HG03045 (cell line): ENCODE measurements around the gene MYO9A.
"Not testable (repeated sequence)": the region's sequence is repeated elsewhere in the genome, so short reads cannot be mapped to it uniquely, and the experiment has no call there.

Experiments
- ATAC-seq: cut with Tn5 transposase; IDR thresholded peaks from one replicate; pipeline ENCODE4 v1.9.1; 2021; ENCODE audit warnings: mild to moderate bottlenecking, moderate library complexity; ENCODE audit not compliant: unreplicated experiment

Gene MYO9A

DNA sequence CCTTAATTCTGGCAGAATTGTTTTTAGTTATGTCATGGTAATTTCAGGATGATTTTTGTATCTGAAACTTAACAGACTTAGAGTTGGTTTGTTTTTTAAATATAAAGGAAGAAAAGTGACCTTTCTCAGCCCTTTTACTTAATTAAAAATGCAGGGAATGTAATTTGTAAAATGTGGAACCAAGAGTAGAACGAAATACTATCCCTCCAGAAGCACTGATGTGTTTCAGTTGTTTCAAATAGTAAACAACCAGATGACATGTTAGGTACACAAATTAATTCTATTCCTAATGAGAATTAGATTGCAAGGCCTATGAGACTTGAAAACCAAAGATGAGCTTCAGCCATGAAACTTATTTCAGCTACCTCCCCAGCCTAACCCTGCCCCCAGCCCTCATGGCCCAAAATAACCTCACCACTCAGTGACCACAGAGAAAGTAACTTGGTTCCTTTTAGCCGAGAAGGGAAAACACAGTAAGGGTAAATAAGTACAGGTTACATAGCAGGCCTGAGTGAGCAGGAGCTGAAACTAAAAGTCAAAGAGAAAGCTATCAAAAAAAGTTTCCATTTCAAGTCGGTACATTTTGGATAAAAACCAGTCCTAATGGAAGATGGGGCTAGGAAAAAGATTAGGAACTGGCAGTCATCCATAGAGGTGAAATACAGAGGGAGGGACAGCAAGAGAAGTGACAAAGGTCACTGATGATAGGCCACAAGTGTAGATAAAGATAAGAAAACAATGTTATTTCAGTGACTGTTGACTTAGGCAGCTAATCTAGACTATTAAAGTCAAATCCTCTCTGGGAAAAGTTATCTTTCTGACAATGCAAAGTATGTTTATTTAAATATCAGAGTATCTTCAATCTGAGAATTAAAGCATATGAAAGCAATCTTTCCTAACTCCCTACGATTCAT is 23.5 kb upstream of the MYO9A start:
- ATAC-seq = peak; percentile 98

DNA sequence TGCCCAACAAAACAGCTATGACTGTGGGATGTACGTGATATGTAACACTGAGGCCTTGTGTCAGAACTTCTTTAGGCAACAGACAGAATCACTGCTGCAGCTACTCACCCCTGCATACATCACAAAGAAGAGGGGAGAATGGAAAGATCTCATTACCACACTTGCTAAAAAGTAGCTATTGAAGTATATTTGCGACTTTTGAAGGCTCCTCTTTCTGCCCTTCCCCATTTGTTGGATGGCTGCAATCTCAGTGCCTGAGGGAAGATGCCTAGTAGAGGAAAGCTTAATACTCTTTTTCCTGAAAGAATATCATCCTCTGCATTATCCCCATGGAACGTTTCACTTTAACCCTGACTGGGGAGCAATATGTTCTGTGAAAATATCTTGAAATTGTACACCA is 22.1 kb upstream of the MYO9A start:
- no peak for ATAC-seq

DNA sequence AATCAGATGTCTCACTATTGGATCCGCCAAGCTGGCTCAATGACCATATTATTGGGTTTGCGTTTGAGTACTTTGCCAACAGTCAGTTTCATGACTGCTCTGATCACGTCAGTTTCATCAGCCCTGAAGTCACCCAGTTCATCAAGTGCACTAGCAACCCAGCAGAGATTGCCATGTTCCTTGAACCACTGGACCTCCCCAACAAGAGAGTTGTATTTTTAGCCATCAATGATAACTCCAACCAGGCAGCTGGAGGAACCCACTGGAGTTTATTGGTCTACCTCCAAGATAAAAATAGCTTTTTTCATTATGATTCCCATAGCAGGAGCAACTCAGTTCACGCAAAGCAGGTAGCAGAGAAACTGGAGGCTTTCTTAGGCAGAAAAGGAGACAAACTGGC is 21.7 kb upstream of the MYO9A start:
- no peak for ATAC-seq

DNA sequence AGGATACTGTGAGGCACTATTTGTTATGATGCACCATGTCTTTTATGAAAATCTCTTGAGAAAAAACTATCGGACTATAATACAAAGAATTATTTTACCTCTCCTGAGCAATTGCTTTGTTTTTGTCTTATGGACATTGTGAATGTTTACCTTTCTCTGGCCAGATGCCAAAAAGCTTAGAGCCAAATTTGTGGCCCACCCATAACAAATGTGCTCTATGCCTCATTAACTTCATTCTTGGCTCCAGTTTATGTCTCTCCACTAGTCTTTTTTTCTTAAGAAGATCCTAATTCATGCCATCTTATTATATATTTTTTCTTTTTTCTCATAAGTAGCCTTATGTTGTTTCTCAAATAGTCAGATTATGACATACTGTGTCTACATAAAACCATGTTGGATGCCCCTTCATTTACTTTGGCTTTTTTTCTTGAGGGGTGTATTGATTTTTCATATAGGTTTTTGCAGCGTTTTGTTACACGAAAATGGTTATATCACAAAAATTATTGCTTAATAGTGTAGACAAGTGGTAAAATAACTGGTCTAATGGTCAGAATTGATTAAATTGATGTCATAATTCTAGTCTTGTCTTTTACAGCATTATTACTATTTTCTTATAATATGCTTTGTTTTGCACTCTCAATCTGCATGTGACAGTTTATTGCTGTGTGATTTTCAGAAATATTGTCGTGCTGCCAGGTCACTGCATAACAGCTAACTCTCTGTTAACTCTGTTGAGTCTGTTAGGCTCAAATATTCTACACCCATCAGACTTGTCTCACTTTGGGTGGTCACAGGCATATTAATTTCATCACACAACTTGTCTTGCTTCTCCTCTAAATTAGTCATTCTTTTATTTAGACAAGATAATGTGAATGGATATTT is 18.5 kb upstream of the MYO9A start:
- ATAC-seq = no peak

DNA sequence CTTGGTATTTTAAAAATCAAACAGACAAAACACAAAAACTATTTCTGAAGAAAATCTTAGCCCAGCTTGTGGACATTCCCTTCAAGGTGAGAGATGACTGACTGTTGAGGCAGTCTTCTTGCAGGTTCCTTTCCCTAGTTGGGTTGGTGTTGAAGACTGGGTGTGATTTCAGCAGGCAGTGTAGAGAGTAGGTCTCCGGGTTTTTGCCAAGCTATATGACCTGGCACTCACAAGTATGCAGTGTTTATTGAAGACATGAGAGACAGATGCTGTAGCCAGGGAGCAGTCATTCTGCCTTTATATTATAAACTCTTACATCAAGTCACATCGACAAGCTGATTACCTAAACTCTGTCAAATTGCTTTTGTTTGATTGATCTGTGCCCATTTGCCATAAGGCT is 17.8 kb upstream of the MYO9A start:
- no peak for ATAC-seq

DNA sequence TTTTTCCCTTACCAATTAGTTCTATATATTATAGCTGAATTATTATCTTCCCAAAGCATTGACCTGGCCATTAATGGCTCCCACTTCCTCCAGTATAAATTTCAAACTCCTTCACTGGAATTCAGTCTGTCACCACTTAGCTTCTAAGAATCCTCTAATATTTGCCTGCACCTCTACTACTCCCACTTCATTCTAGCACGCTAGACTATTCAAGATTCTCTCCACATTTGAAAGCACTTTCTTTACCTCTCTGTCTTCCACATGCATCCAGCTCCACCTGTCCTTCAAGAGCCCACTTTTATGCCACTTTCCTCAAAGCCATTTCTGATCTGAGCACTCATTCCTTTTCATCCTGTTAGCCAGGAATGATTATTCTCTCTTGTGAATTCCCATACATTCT is 15.3 kb upstream of the MYO9A start:
- ATAC-seq = no peak

DNA sequence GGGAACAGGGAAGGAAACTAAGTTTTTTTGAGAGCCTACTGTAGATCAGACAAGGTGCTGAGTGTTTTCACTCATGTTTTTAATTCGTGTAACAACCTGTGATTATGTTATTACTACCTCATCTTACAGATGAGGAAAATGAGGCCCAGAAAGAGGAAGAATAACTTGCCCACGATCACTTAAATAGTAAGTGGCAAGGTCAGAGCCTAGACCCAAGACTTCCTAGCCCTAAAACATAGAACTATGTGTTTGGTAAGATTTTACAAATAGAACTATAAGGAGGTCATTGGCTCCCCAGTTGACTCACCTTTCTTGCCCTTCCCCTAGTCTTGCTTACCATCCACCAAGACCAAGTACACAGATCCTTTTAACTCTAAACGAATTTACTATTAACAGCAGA is 14.0 kb upstream of the MYO9A start:
- ATAC-seq = no peak

DNA sequence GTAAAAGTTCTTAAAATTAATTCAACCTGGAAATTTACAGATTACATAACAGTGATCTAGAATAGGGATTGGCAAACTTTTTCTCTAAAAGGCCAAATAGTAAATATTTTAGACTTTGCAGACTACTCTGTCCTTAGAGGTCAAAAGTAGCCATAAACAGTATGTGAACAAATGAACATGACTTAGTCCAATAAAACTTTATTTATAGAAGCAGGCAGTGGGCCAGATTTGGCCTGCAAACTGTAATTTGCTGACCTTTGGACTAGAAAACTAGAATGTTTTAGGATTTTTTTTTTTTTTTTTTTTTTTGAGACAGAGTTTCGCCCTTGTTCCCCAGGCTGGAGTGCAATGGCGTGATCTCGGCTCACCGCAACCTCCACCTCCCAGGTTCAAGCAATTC is 12.3 kb upstream of the MYO9A start:
- no peak for ATAC-seq

DNA sequence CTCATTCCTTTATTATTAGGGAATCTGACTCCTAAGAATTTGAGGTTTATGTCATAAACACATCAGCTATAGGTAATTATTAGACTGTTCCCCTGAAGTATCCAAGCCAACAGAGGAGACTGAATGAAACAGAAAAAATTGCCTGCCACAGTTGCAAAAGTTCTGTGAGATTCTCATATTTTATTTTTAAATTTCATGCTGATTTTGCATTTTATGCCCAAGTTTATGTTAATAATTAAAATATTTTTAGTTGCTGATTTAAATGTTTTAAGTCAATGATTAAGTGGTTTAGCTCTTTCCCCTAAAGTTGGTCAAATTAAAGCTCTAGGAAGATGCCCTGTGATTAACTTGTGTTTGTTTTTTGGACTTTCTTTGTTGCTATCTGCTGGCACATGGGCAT is 10.4 kb upstream of the MYO9A start:
- ATAC-seq = no peak

DNA sequence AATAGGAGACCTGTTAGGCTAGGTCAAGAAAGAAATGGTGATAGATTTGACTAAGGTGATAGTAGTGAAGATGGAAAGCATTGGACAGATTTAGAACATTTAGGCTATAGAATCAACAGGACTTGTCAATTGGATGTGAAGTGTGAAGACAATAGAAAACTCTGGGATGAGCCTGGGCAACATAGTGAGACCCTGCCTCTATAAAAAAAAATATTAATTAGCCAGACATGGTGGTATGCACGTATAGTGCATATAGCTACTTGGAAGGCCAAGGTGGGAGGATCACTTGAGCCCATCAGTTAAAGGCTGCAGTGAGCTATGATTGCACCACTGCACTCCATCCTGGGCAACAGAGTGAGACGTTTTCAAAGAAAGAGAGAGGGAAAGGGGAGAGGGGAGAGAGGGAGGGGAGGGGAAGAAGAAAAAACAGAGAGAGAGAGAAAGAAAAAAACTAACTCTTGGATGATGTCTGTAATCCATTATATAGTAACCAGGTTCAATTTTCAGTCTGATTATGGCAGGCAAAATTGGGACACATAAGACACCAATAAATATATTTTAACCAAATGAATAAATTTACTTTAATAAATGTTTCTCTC is 9.9 kb upstream of the MYO9A start:
- no peak for ATAC-seq

DNA sequence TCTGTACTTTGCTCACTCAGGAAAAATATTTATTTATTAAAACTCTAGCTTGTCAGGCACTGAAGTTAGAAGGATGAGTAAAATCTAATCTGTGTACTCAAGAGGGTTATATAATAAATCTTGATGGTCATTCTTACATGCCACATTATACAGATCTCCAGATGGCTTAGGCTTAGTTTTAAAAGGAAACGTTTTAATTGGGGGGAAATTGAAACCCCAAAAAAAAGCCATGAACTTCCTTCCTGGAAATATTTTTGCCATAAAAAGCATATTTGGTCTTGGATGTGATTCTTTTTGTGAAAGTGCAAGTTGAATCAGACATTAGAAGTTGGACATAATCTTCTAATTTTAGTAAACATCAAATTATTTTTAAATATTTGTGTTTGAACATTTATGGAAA is 6.3 kb upstream of the MYO9A start:
- no peak for ATAC-seq

DNA sequence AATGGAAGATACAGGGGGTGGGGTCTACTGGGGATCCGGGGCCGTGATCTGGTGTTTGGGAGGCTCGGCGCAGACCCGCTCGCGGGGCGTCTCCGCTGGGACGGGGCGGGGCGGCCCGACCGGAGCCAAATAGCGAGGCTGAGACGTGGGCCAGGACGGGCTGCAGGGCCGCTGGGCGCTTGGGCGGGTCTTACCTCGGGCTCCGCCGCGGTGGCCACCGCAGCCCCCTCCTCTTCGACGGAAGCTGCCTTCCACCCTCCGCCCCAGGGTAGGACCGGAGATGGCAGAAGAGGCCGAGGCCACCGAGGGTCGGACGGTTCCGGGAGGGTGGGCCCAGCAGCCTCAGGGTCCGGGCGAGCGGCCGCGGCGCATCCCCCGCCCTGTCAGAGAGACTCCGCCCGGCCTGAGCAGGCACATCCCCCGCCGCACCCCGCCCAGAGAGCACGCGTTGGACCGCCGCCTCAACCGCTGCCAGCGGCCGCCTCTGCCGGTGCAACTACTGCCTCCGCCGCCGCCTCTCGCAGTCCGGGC is 399 bp downstream of the MYO9A start:
- ATAC-seq = peak; percentile 70

DNA sequence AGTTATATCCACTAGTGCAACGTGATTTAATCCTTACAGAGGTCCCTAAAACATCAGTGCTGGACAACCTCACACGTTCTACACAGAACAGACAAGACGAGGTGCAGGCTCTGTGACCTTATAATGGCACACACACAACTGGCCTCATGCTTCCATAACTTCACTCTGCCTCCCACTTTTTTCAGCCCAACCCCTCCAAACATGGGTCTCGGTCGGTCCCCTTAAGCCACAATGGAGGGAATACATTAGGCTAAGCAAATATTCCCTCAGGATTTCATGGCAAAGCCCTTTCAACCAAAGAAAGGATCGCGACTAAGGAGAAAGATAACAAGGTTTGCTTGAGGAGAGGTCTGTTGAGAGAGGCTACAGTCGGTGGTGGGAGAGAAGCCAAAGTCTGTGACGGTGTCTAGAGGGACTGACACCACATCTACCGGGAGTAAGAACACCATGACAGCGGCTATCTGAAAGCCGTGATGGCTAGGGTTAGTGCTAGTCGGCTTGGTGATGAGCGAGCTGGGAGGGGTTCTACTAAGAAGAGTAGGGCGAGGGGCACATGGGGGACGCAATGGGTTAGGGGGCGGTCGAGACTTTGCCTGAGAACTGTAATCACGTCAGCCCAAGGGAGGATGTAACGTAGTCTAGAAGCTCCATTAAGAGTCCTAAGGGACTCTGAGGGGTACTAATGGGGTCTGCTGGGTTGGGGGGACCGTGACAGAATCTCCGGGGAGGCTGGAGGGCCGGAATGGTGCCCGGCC is 1.0 kb downstream of the MYO9A start:
- ATAC-seq = no peak

DNA sequence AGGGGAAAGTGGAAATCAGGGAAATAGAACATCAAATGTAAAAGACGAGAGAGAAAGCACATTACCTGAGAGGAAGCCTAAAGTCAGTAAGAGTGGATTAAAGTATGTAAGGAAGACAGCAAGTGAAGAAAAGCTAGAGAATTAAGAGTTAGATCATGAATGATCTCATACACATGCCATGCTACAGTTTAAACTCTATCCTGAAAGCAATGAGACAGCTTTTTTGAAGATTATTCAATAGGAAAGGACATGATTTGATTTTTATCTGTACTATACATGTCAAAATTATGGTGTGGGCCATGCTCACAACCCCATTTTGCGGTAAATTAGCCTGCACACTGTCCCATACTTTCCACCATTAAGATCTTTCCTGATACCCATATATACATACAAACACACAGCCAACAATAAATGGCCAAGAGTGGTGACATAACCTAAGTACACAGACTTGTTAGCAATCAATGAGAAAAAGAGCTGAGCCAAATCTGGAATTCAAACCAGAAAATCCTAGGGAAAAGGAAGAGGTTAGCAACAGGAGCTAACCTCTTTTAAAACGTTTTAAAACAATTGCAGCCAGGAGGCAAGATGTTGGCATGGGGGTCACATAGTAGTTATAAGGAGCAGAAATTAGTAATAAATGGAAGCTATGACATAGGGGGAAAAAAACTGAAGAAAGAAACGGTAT is 4.5 kb downstream of the MYO9A start:
- ATAC-seq = no peak

DNA sequence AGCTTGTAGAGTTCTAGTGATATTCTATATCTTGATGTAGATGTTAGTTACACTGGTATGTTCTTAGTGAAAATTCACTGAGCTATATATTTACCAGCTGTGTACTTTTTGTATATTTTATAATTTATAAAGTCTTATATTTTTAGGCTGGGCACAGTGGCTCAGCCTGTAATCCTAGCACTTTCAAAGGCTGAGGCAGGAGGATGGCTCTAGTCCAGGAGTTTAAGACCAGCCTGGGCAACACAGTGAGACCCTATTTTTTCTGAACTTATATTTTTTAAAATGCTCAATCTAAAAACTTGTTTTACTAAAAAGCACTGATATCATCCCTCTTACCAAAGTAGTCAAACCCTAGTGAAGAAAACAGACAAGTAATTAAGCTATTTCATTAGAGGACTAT is 5.1 kb downstream of the MYO9A start:
- ATAC-seq = no peak

DNA sequence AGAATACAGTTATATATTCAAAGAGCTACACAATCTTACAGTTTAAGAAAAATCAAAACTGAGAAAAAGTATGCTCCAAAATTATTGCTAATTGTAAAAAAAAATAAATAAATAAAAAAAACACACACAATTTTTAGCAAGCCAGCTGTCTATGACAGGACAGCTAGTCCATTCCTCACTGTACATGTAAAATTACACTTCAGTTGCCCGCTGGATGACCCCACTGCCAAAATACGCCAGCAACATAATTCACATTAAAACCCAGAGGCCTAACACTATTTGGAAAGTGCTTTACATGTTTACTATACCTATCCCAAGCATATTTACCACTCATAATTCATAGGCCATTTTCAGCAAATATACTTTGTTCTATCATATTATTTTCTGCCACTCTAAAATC is 5.8 kb downstream of the MYO9A start:
- ATAC-seq = no peak

DNA sequence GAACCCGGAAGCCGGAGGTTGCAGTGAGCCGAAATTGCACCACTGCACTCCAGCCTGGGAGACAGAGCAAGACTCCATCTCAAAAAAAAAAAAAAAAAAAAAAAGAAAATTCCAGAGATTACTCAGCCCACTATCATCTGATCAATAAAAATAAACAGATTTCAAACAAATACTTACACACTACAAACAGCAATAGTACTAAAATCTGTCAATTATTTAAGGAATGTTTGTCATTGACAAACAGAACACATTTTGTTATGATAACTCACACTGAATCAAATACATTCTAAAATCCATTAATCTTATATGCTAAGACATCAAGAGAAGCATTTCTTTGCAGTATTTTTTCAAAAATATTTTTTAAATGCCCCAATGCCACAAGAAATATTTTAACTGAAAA is 7.6 kb downstream of the MYO9A start:
- no peak for ATAC-seq

DNA sequence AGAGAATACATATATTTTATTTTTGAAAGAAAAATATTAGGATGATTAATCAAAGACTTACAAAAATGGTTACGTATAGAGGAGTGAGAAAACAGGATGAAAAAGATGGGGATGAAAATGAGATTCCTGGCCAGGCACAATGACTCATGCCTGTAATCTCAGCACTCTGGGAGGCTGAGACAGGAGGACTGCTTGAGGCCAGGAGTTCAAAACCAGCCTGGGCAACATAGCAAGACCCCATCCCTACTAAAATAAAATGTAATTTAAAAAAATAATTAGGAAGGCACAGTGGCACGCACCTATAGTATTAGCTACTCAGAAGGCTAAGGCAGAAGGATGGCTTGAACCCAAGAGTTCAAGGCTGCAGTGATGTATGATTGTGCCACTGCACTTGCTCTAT is 11.9 kb downstream of the MYO9A start:
- no peak for ATAC-seq

DNA sequence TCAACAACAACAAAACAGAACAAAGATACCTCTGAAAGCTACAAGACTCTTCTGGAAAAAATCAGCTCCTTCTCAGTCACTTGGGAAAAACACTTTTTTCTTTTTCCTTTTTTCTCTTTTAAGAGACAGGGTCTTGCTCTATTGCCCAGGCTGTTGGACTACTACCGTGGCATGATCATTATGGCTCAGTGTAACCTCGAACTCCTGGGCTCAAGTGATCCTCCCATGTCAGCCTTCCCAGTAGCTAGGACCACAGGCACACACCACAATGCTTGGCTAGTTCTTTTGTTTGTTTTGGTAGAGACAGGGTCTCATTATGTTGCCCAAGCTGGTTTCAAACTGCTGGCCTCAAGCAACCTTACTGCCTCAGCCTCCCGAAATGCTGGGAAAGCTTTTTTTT is 12.8 kb downstream of the MYO9A start:
- ATAC-seq = no peak

DNA sequence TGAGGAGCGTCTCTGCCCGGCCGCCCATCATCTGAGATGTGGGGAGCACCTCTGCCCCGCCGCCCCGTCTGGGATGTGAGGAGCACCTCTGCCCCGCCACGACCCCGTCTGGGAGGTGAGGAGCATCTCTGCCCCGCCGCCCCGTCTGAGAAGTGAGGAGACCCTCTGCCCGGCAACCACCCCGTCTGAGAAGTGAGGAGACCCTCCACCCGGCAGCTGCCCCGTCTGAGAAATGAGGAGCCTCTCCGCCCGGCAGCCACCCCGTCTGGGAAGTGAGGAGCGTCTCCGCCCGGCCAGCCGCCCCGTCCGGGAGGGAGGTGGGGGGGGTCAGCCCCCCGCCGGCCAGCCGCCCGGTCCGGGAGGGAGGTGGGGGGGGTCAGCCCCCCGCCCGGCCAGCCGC is 17.4 kb downstream of the MYO9A start:
- ATAC-seq = not testable (repeated sequence)
